Panc1 (cell line): ENCODE measurements around the gene EPS8L1. TPM values are rescaled to one million over a fixed set of nuclear protein-coding genes. Genes with fewer than 3 reads are reported as not detected.

Experiments used
- ATAC-seq: fragments of 200-7000 bp; cut with Tn5 transposase; 2 replicates; pipeline ENCODE4 v1.9.1; 2020; ENCODE audit warnings: mild to moderate bottlenecking, moderate library complexity
- BruUV-seq: library from RNA; stranded (reverse); fragments of 400-500 nt; replicated peaks from 2 replicates; lab custom pipeline; 2021; lab: Mats Ljungman, UMichigan
- CTCF ChIA-PET: fragments of 300-600 bp; sonication (Branson Sonifier 250); formaldehyde crosslinking; loops from one replicate; lab custom pipeline; 2022; ENCODE audit warnings: antibody characterized with exemption; lab: Charles Lee
- POLR2A ChIA-PET: fragments of 300-600 bp; sonication (Branson Sonifier 250); formaldehyde crosslinking; loops from one replicate; lab custom pipeline; 2022; ENCODE audit warnings: antibody characterized with exemption; lab: Charles Lee
- DNase-seq: peaks from one replicate; pipeline ENCODE4 v3.0.0-alpha.2; 2010; ENCODE audit warnings: low read depth, low spot score
- H3K27ac ChIP-seq: 2 replicates; pipeline ENCODE4 v1.5.1; 2011; ENCODE audit warnings: mild to moderate bottlenecking, low read length, inconsistent platforms
- H3K27me3 ChIP-seq: fragments of 200-500 bp; sonication (Bioruptor generic); 2 replicates; pipeline ENCODE4 v1.6.0; 2014; ENCODE audit warnings: low read length, inconsistent platforms; ENCODE audit not compliant: control insufficient read depth, insufficient read depth
- H3K36me3 ChIP-seq: fragments of 200-500 bp; sonication (Bioruptor generic); 2 replicates; pipeline ENCODE4 v1.5.1; 2014; ENCODE audit warnings: inconsistent platforms, mild to moderate bottlenecking, low read length, moderate library complexity; ENCODE audit not compliant: control insufficient read depth, insufficient read depth
- H3K4me1 ChIP-seq: 2 replicates; pipeline ENCODE4 v1.5.1; 2011; ENCODE audit warnings: inconsistent platforms, mild to moderate bottlenecking, low read length, moderate library complexity; ENCODE audit not compliant: control insufficient read depth, insufficient read depth
- H3K4me3 ChIP-seq, 2 experiments: 2 replicates each; pipeline ENCODE4 v1.5.1; 2011 to 2012; ENCODE audit warnings: low read depth in 2 of 2, low read length in 2 of 2, mild to moderate bottlenecking in 2 of 2, inconsistent platforms in 1 of 2, moderate library complexity in 1 of 2
- H3K9me3 ChIP-seq: fragments of 200-500 bp; sonication (Bioruptor generic); 2 replicates; pipeline ENCODE4 v1.5.1; 2014; ENCODE audit warnings: low read depth, mild to moderate bottlenecking, inconsistent platforms, low read length, moderate library complexity; ENCODE audit not compliant: control insufficient read depth, insufficient read depth
- CTCF ChIP-seq: fragments of 450-650 bp; IDR thresholded peaks from 2 replicates; pipeline ENCODE4 v1.5.1; 2017; ENCODE audit warnings: mild to moderate bottlenecking
- POLR2AphosphoS5 ChIP-seq: IDR thresholded peaks from 2 replicates; pipeline ENCODE4 v1.6.1; 2012; ENCODE audit warnings: mild to moderate bottlenecking, low read depth, low read length, moderate library complexity
- REST ChIP-seq, 2 experiments: IDR thresholded peaks; 2 replicates each; pipeline ENCODE4 v1.6.1; 2011 to 2012; ENCODE audit warnings: low read depth in 2 of 2, control low read depth in 1 of 2, low read length in 1 of 2, mild to moderate bottlenecking in 1 of 2, moderate library complexity in 1 of 2; ENCODE audit not compliant: insufficient read depth in 1 of 2
- SIN3A ChIP-seq: IDR thresholded peaks from 2 replicates; pipeline ENCODE4 v1.6.1; 2012; ENCODE audit warnings: low read depth, mild to moderate bottlenecking, low read length, moderate library complexity, borderline replicate concordance; ENCODE audit not compliant: insufficient read depth
- TCF7L2 ChIP-seq: IDR thresholded peaks from 2 replicates; pipeline ENCODE4 v1.6.1; 2011; ENCODE audit warnings: mild to moderate bottlenecking, low read depth, low read length, inconsistent platforms
- in situ Hi-C: cut with HindIII; loops from 2 replicates; pipeline ENCODE4 v1.10.0; 2016; ENCODE audit warnings: low sequenced_read_pairs, low pct_unique_long_range_greater_than_20kb
- intact Hi-C: fragments of 100-400 bp; cut with micrococcal nuclease; formaldehyde crosslinking; loops from one replicate; pipeline ENCODE4 v1.10.0; 2022; ENCODE audit not compliant: unreplicated experiment
- total RNA-seq: library from RNA; stranded (reverse); gene quantifications from one replicate; pipeline ENCODE4 v1.2.1, GENCODE V29; 2021; ENCODE audit not compliant: unreplicated experiment

EPS8L1 gene
- total RNA-seq, 1 experiment from 2014 or later, result 11.0 TPM

- no peak for ATAC-seq
- Histone ChIP-seq H3K4me3 (peak overlapping the region in 1 of 2 experiments; percentile 4; a peak in 1 of 4 replicates), H3K27me3 (no peaks in the 10 kb centered on the region), H3K36me3 (no peaks in the 10 kb centered on the region; the same call in 1 of the 2 replicates), H3K27ac (no peak overlapping the region), H3K9me3 (no peaks in the 10 kb centered on the region), H3K4me1 (peaks cover 34% of the 10 kb centered on the region)
- BruUV-seq, result no TSS peak
- TF ChIP-seq SIN3A (no peak), REST (IDR thresholded peaks at IDR 0.05; ENCODE audit: insufficient read depth in 1 of 2, low read depth in 2 of 2, low read length in 1 of 2) (no peak), CTCF (no peak), POLR2AphosphoS5 (no peak), TCF7L2 (no peak)
- DNase-seq, result no peak
- intact Hi-C loops (no loop called here), in situ Hi-C loops (no loop called here)
- ChIA-PET POLR2A (no interaction called here), CTCF (no interaction called here)
Observed at GRCh38 chr19:55114566-55115145, 39.0 kb downstream of the EPS8L1 start.

GRCh38 chr19:55115446-55116065, 39.9 kb downstream of the EPS8L1 start:
- TF ChIP-seq CTCF, result no peak
- no peak for TF ChIP-seq TCF7L2
- TF ChIP-seq SIN3A, result no peak
- no peak for TF ChIP-seq POLR2AphosphoS5
- TF ChIP-seq REST (IDR thresholded peaks at IDR 0.05; ENCODE audit: insufficient read depth in 1 of 2, low read depth in 2 of 2, low read length in 1 of 2), result no peak
- no peaks in the 10 kb centered on the region for H3K27me3 ChIP-seq
- intact Hi-C loops, result no loop called here
- CTCF ChIA-PET, result no interaction called here
- POLR2A ChIA-PET, result no interaction called here
- TSS peak; percentile 47 for BruUV-seq
- peak overlapping the region; percentile 59 to 79 for H3K4me3 ChIP-seq
- in situ Hi-C loops, result no loop called here
- H3K4me1 ChIP-seq, result peaks cover 34% of the 10 kb centered on the region
- ATAC-seq (no peak), DNase-seq (no peak)
- no peaks in the 10 kb centered on the region for H3K9me3 ChIP-seq
- H3K27ac ChIP-seq, result peak overlapping the region; percentile 79
- no peaks in the 10 kb centered on the region; the same call in 1 of the 2 replicates for H3K36me3 ChIP-seq
